GM12878 (cell line): Measurements from ENCODE around the gene PRR29.

ENCODE experiments used
- ATF7 ChIP-seq: fragments of 450-650 bp; IDR thresholded peaks from 2 replicates; pipeline ENCODE4 v1.6.1; 2016; ENCODE audit warnings: low read depth, mild to moderate bottlenecking
- EZH2 ChIP-seq: IDR thresholded peaks from 2 replicates; pipeline ENCODE4 v1.6.1; 2012; ENCODE audit warnings: low read depth, mild to moderate bottlenecking, control low read depth, inconsistent platforms, low read length, borderline replicate concordance; ENCODE audit not compliant: control insufficient read depth
- TF ChIP-seq, protein P1 (sequence below): IDR thresholded peaks from 2 replicates; pipeline ENCODE4 v1.6.1; 2012; ENCODE audit warnings: low read depth, low read length, improper control_type of control experiment

- TF ChIP-seq EZH2 (no peak), ATF7 (no peak)
- TF ChIP-seq, protein P1, sequence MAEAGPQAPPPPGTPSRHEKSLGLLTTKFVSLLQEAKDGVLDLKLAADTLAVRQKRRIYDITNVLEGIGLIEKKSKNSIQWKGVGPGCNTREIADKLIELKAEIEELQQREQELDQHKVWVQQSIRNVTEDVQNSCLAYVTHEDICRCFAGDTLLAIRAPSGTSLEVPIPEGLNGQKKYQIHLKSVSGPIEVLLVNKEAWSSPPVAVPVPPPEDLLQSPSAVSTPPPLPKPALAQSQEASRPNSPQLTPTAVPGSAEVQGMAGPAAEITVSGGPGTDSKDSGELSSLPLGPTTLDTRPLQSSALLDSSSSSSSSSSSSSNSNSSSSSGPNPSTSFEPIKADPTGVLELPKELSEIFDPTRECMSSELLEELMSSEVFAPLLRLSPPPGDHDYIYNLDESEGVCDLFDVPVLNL: no peak
These were observed 35.0 kb upstream of the PRR29 start for GRCh38 chr17:63963123-63963522.
